ENCODE measurements around the gene IRF7.
A peak's percentile ranks its signal among the peaks of the same experiment; 100 is the strongest.

The IRF7 gene

DNA sequence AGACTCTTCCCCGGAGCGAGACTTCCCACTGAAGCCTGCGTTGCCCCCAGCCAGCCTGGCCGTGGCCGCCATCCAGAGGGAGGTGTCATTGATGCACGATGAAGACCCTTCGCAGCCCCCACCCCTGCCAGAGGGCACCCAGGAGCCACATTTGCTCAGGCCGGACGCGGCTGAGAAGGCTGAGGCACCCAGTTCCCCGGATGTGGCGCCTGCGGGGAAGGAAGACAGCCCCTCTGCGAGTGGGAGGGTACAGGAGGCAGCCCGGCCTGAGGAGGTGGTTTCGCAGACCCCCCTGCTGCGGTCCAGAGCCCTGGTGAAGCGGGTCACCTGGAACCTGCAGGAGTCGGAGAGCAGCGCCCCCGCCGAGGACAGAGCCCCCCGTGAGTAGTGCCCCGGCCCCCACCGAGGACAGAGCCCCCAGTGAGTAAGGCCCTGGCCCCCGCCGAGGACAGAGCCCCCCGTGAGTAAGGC, 6.4 kb downstream of the IRF7 start:
- DNase-seq (ENCODE audit: extremely low read depth in 1 of 2, low read depth in 1 of 2): no peak

DNA sequence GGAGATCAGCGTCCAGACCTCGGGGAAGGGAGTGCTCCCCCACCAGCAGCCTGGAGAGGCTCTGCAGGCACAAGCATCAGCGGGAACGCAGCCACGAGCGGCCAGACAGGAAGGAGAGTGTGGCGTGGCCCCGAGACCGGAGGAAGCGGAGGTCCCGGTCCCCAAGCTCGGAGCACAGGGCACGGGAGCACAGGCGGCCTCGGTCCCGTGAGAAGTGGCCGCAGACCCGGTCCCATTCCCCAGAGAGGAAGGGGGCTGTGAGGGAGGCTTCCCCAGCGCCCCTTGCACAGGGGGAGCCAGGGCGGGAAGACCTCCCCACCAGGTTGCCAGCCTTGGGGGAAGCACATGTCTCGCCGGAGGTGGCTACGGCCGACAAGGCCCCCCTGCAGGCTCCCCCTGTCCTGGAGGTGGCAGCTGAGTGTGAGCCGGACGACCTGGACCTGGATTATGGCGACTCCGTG, 6.9 kb downstream of the IRF7 start:
- no peak for DNase-seq (ENCODE audit: extremely low read depth in 1 of 2, low read depth in 1 of 2)

DNA sequence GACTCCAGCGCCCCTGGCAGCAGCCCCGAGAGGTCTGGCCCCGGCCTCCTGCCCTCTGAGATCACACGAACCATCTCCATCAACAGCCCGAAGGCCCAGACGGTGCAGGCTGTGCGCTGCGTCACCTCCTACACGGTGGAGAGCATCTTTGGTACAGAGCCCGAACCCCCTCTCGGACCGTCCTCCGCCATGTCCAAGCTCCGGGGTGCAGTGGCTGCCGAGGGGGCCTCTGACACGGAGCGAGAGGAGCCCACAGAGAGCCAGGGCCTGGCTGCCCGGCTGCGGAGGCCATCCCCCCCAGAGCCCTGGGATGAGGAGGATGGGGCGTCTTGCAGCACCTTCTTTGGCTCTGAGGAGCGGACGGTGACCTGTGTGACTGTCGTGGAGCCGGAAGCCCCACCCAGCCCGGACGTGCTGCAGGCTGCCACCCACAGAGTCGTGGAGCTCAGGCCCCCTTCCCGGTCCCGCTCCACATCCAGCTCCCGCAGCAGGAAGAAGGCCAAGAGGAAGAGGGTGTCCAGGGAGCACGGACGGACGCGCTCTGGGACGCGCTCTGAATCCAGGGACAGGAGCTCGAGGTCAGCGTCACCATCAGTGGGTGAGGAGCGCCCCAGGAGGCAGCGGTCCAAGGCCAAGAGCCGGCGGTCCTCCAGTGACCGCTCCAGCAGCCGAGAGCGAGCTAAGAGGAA, 7.6 kb downstream of the IRF7 start:
- DNase-seq (ENCODE audit: extremely low read depth in 1 of 2, low read depth in 1 of 2): no peak

DNA sequence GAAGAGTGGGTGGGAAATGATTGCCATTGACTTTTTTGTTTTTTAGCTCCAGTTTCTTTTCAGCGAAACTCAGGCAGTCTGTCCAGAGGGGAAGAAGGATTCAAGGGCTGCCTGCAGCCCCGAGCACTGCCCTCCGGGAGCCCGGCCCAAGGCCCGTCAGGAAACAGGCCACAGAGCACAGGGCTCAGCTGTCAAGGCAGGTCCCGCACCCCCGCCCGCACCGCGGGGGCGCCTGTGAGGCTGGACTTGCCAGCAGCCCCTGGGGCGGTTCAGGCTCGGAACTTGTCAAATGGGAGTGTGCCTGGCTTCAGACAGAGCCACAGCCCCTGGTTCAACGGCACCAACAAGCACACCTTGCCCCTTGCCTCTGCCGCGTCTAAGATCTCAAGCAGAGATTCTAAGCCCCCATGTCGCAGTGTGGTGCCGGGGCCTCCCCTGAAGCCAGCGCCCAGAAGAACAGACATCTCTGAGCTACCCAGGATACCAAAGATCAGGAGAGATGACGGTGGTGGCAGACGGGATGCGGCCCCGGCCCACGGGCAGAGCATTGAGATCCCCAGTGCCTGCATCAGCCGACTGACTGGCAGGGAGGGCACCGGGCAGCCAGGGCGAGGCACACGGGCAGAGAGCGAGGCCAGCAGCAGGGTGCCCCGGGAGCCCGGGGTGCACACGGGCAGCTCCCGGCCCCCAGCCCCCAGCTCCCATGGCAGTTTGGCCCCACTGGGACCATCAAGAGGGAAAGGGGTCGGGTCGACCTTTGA, 8.6 kb downstream of the IRF7 start:
- DNase-seq (ENCODE audit: extremely low read depth in 1 of 2, low read depth in 1 of 2): no peak

DNA sequence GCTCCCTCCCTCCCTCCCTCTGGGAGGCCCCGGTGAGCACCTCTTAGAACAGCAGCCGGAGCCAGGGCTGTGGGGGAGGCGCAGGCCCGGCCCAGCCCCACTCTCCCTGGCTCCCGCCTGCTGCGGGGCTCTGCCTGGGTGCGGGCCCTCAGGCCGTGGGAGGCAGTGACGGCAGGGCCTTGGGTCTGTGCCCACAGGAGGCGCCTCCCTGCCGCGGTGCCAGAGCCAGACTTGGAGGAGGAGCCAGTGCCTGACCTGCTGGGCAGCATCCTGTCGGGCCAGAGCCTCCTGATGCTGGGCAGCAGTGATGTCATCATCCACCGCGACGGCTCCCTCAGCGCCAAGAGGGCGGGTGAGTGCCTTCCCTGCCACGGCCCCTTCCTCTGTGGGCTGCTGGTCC, 9.5 kb downstream of the IRF7 start:
- no peak for DNase-seq (ENCODE audit: extremely low read depth in 1 of 2, low read depth in 1 of 2)

DNA sequence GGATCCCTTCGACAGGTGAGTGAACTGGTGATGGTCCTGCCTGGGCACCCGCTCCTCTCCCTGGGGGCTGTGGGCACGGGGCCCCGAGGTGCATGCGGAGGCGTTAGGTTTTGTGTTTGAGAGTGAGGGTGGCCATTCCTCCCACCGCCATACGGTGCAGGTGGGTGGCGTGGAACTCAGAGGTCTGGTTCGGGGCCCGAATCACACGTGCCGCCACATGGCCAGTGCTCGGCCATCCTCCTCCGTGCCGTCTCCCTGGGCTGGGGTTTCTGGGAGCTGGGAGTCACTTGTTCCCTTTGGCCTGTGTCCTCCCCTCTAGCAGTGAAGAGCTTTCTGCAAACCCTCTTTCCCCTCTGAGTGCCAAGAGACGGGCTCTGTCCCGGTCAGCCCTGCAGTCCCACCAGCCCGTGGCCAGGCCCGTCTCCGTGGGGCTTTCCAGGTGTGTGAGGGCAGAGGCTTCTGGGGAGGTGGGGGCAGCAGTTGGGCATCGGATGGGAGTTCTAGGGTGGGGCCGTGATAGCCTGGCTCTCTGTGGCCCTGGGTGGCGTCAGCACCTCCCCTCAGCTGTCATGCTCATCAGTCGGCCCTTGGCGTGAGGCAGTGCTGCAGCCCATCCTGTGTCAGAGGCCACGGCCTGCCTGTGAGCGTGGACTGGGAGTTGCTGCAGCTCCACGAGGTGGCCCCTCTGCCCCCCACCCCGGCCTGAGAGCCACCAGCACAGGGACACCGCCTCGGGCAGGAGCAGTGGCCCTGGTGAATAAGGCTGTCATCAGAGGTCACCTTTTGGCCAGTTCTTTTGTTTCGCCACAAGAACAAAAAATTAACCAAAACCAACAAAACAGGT, 10.2 kb downstream of the IRF7 start:
- DNase-seq (ENCODE audit: extremely low read depth in 1 of 2, low read depth in 1 of 2): no peak

DNA sequence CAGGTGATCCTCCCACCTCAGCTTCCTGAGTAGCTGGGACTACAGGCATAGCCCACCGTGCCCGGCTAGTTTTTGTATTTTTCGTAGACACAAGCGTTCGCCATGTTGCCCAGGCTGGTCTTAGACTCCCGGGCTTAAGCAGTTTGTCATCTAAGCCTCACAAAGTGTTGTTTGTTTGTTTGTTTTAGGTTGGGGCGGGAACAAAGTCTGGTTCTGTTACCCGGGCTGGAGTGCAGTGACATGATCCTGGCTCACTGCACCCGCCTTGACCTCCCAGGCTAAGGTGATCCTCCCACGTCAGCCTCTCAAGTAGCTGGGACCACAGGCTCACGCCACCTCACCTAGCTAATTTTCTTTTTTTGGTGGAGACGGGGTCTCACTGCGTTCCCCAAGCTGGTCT, 12.6 kb downstream of the IRF7 start:
- DNase-seq (ENCODE audit: extremely low read depth in 1 of 2, low read depth in 1 of 2): no peak

DNA sequence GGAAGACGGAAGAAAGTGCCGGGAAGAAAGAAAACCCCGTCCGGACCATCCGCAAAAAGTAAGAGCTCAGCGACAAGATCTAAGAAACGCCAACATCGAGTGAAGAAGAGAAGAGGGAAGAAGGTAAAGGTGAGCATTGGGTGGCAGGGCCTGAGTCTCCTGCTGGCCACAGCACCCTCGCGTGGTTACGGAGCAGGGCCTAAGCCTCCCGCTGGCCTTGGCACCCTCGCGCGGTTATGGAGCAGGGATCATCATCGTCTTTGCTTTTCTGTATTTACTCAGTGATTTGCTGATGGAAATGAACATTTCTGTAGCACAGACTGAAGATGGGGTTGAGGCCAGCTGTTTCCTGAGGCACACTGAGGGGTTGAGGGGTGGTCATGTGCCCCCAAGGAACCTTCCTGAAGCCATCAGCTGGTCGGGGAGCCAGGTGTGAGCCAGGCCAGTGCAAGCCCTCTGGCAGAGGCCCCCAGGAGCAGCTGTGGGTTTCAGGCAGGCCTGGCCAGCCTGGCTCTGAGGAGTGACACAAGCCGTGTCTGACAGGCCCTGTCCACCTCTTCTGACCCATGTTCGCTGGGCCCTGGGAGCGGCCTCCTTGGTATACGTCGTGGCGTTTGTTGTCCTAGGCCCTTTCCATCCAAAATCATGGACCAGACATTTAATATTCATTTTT, 14.0 kb downstream of the IRF7 start:
- no peak for DNase-seq (ENCODE audit: extremely low read depth in 1 of 2, low read depth in 1 of 2)

DNA sequence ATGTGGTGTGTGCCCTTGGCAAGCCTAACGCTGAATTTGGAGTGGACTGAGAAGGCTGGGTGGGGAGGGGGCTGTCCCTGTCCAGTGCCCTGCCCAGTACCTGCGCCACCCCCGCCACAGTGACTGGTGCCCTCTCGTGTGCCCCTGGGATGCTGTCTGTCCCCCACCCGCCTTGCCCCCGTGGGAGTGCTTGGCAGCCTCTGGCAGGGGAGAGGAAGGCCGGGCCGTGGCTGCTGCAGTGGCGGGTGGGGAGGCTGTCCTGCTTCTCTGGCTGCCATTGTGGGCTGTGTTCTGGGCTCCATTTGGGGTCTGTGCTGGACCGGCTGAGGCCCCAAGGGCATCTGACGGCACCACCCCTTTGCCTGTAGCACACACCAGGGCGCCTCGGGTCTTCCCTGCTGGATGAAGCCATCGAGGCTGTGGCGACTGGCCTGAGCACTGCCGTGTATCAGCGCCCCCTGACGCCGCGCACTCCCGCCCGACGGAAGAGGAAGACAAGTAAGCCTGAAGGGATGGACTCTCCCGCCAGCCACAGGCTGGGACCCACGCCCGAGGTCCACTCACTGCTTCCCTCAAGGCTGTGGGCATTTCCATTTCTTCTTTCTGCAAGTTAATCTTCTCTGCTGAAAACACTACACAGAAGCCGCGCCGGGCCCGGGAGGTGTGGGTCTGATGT, 17.6 kb downstream of the IRF7 start:
- no peak for DNase-seq (ENCODE audit: extremely low read depth in 1 of 2, low read depth in 1 of 2)

DNA sequence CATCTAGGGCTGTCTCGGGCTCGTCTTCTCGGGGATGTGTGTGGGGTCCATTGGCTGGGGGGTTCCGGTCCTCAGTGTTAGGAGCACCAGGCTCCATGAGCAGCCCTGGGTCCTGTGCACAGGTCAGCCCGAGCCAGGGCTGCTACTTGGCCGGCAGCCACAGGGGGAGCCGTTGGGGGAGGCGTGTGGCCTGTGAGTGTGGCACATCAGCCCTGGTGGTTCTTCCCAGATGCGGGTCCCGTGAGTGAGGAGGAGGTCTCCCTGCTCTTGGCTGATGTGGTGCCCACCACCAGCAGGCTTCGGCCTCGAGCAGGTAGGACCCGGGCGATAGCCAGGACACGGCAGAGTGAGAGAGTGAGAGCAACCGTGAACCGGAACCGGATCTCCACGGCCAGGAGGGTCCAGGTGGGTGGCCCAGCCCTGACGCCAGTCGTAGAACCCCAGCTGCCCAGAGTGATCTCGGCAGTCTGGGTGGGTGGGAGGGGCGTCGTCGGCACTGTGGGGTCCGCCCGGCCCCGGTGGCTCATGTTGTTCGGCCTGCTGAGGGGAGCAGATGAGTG, 18.5 kb downstream of the IRF7 start:
- no peak for DNase-seq (ENCODE audit: extremely low read depth in 1 of 2, low read depth in 1 of 2)

DNA sequence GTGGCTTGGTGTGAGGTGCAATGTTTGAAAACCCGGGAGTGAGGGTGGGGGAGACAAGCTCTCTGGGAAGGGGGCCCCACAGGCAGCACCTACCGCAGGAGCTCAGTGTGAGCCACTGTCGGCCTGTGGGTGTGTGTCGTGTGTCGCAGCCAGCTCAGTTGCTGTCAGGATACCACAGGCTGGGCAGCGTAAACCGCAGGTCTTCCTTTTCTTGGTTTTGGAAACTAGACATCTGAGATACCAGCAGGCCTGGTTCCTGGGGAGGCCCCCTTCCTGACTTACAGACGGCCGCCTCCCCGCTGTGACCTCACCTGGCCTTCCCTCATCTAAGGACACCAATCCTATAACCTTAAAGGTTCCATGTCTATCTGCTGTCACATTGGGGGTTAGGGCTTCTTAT, 19.4 kb downstream of the IRF7 start:
- no peak for DNase-seq (ENCODE audit: extremely low read depth in 1 of 2, low read depth in 1 of 2)

DNA sequence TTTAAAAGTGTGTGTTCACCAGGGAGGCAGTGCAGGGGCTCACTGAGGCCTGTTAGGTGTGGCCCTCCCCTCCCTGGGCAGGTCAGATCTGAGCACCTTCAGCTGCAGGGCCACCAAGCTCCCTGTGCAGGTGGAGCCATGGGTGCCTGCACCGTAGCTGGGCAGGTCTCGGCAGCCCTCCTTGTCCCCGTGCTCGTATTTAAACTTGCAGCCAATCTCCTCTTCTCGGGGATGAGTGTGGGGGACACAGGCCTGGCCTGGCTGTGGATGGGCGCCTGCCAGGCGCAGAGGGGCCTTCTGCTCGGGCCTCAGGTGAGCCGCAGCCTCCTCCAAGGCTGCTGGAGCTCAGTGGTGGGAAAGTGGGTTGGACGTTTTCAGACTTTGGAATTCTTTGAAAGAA, 20.4 kb downstream of the IRF7 start:
- no peak for DNase-seq (ENCODE audit: extremely low read depth in 1 of 2, low read depth in 1 of 2)

DNA sequence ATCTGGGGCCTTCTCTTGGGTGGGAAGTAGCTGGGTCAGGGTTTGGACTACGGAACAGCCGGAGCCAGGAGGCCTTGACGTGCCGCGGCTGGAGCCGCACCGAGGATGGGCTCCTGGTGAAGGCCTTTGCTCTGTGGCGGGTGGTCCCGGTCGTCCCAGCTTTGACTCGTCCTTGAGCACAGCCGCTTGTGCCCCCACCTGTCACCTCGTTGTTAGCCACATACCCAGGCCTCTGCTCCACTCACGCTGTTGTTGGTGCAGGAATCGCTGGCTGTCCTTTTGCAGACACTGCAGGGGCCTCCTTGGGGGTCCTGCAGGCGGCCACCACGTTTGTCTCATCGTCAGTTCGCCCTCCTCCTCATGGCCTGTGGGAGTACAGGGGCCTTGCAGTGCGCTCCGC, 22.4 kb downstream of the IRF7 start:
- no peak for DNase-seq (ENCODE audit: extremely low read depth in 1 of 2, low read depth in 1 of 2)

DNA sequence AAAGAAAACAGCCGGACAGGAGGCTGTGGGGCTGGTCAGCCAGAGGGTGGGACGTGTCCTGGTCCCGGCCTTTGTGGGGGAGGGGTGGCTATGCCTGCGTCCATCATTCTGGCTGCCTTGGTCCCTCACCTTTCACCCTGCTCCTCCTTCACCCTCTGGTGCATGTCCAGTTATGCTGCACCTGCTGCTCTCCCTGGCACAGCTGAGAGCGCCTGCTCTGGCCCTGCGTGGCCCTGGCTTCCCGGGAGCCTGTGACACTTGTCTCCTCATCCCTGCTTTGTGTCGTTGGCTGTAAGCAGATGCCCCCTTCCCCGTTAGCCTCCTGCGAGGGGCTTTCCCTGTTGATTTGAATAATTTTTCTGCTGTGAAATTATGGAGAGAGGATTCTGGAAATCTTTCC, 22.8 kb downstream of the IRF7 start:
- no peak for DNase-seq (ENCODE audit: extremely low read depth in 1 of 2, low read depth in 1 of 2)

DNA sequence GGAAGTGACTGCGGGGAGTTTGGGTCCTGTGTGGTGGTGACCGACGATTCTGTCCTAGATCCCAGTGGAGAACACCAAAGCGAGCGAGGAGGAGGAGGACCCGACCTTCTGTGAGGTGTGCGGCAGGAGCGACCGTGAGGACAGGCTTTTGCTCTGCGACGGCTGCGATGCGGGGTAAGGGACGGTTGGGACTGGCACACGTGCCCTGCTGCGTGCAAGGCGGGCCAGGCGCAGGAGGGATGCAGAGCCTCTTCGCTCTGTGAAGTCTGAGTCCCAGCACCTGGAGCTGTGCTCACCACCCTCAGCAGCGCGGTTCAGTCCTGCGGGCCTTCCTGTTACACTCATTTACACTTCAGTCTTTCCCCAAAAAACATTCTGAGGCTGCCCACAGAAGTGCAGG, 23.2 kb downstream of the IRF7 start:
- DNase-seq (ENCODE audit: extremely low read depth in 1 of 2, low read depth in 1 of 2): no peak

DNA sequence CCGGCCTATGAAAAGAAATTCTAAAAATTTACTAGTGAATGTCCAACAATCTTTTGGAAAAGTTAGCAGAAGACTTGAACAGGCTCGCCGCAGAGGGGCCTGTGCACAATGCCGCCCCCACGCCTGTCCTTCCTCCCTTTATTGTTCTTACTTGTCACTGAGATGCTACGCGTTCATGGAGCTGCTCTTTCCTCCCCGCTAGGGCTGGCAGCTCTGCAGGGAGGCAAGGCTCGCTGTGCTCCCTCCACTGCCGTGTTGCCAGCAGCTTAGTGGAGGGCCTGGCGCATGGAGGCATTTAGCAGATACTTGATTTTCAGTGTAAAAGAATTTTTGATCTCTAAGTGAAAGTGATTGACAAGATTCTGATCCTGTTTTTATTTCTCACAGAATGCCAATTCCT, 24.8 kb downstream of the IRF7 start:
- no peak for DNase-seq (ENCODE audit: extremely low read depth in 1 of 2, low read depth in 1 of 2)

DNA sequence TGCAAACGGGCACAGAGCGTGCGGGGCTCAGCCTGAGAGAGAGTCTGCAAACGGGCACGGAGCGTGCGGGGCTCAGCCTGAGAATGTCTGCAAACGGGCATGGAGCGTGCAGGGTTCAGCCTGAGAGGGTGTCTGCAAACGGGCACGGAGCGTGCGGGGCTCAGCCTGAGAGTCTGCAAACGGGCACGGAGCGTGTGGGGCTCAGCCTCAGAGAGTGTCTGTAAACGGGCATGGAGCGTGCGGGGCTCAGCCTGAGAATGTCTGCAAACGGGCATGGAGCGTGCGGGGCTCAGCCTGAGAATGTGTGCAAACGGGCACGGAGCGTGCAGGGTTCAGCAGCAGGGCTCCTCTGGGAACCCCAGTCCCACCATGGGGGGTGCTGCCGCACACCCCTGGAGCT, 26.0 kb downstream of the IRF7 start:
- DNase-seq (ENCODE audit: extremely low read depth in 1 of 2, low read depth in 1 of 2): no peak

DNA sequence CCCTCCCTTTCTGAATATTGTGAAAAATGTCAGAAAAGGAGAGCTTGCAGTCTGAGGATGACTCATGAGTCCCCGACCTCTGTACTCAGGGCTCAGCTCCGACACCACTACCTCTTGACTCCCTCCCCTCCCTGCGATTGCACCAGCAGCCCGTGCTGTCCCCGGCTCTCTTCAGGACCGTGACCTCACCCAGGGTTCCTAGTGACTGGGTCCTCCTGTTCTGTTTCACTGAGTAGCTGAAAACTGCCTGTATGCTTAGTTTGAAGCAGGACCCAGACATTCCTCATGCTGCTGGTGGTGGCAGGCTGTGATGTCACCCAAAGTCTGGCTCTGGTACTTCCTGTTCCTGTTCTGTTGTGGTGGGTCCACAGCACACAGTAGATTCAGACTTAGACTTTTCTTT, 27.8 kb downstream of the IRF7 start:
- DNase-seq (ENCODE audit: extremely low read depth in 1 of 2, low read depth in 1 of 2): peak; percentile 34 to 84

DNA sequence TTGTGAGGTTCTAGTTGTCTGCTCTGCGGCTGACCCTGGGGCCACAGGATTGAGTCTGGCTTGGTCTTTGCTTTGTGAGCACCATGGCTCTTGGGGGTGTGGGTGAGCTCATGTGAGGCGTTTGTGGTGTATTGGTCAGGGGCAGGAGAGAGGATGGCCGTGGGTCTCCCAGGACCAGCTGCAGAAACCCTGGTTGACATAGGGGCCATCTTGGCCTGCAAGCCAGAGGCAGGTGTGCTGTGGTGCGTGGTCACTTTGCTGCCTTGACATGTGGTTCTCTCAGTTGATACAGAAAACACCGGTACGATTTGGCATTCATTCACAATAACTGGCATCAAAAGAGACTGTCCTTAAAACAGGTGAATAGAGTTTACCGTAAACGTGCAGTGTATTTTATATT, 28.2 kb downstream of the IRF7 start:
- DNase-seq (ENCODE audit: extremely low read depth in 1 of 2, low read depth in 1 of 2): no peak
